Chondrocyte (in vitro differentiated cells): ENCODE measurements around the gene THAP11. TPM values are rescaled to one million over a fixed set of nuclear protein-coding genes. Genes with fewer than 3 reads are reported as not detected.

Experiments
- DNase-seq: peaks from one replicate; pipeline ENCODE4 v3.0.0; 2021; ENCODE audit warnings: mixed read lengths, low spot score
- H3K27ac Mint-ChIP-seq: one replicate; pipeline ENCODE4 v1.8.0; 2021; ENCODE audit warnings: mild to moderate bottlenecking, moderate library complexity, mixed read lengths; ENCODE audit not compliant: unreplicated experiment
- H3K27me3 Mint-ChIP-seq: 2 replicates; pipeline ENCODE4 v1.8.0; 2021; ENCODE audit warnings: low read depth, mixed read lengths
- H3K36me3 Mint-ChIP-seq: 2 replicates; pipeline ENCODE4 v1.8.0; 2021; ENCODE audit warnings: low read depth, mixed read lengths
- H3K4me1 Mint-ChIP-seq: 2 replicates; pipeline ENCODE4 v1.8.0; 2021; ENCODE audit warnings: low read depth, mild to moderate bottlenecking, mixed read lengths
- H3K4me3 Mint-ChIP-seq: one replicate; pipeline ENCODE4 v1.8.0; 2021; ENCODE audit warnings: mild to moderate bottlenecking, moderate library complexity, mixed read lengths; ENCODE audit not compliant: unreplicated experiment
- H3K9me3 Mint-ChIP-seq: 2 replicates; pipeline ENCODE4 v1.8.0; 2021; ENCODE audit warnings: low read depth, mixed read lengths
- CTCF ChIP-seq: fragments of 200-600 bp; sonication (generic); IDR thresholded peaks from 2 replicates; pipeline ENCODE4 v1.5.0; 2021; ENCODE audit warnings: antibody characterized with exemption, mild to moderate bottlenecking, moderate library complexity
- total RNA-seq: library from RNA; stranded (reverse); gene quantifications from 3 replicates; pipeline ENCODE4 v1.2.1, GENCODE V29; 2021

THAP11 gene
- total RNA-seq, 1 donor from 2014 or later: 25.7 TPM

DNA sequence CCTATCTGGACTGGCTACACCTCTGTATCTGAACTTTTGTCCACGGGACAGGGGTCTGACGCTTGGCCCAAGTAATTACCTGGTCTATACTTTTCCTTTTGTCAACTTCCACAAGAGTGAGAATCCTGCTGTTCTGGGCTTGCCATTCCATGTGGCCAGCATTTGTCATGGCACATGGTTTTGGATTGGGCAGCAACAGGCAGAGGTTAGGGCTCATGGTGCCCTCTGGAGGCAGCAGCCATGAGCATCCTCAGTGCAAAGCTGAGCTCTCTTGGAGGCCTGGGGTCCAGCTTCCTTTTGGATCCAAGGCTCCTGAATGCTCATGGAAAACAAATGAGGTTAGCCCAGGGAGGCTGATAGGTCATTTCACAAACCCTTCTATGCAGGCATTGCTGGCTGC, 23.2 kb downstream of the THAP11 start:
- no peak overlapping the region for H3K27ac Mint-ChIP-seq
- H3K9me3 Mint-ChIP-seq: no peaks in the 10 kb centered on the region
- H3K36me3 Mint-ChIP-seq: peaks cover 14% of the 10 kb centered on the region
- peak; percentile 61 for TF ChIP-seq CTCF
- peaks cover 42% of the 10 kb centered on the region for H3K4me1 Mint-ChIP-seq
- H3K4me3 Mint-ChIP-seq: no peak overlapping the region
- no peaks in the 10 kb centered on the region for H3K27me3 Mint-ChIP-seq
- no peak for DNase-seq

- Mint-ChIP-seq H3K4me3 (no peak overlapping the region), H3K27ac (peak overlapping the region; percentile 41), H3K4me1 (peaks cover 18% of the 10 kb centered on the region), H3K9me3 (no peaks in the 10 kb centered on the region), H3K27me3 (no peaks in the 10 kb centered on the region), H3K36me3 (peaks cover 19% of the 10 kb centered on the region)
- no peak for TF ChIP-seq CTCF
- DNase-seq: no peak
Observed at GRCh38 chr16:67868290-67868689, 26.2 kb downstream of the THAP11 start.

- H3K4me3 Mint-ChIP-seq: no peak overlapping the region
Observed at GRCh38 chr16:67869653-67870052, 27.5 kb downstream of the THAP11 start.

GRCh38 chr16:67871256-67871655, 29.1 kb downstream of the THAP11 start:
- no peak overlapping the region for H3K27ac Mint-ChIP-seq

More at GRCh38 chr16:67869653-67870052, 27.5 kb downstream of the THAP11 start:
- H3K27ac Mint-ChIP-seq: peak overlapping the region; percentile 76
- H3K4me1 Mint-ChIP-seq: peaks cover 19% of the 10 kb centered on the region
- TF ChIP-seq CTCF: no peak
- H3K27me3 Mint-ChIP-seq: no peaks in the 10 kb centered on the region
- no peaks in the 10 kb centered on the region for H3K9me3 Mint-ChIP-seq
- peaks cover 19% of the 10 kb centered on the region for H3K36me3 Mint-ChIP-seq
- DNase-seq: no peak

GRCh38 chr16:67872131-67872630, 30.1 kb downstream of the THAP11 start:
- Mint-ChIP-seq H3K36me3 (peaks cover 21% of the 10 kb centered on the region), H3K4me3 (peak overlapping the region; percentile 87), H3K4me1 (peaks cover 27% of the 10 kb centered on the region), H3K27ac (peak overlapping the region; percentile 77), H3K27me3 (no peaks in the 10 kb centered on the region), H3K9me3 (no peaks in the 10 kb centered on the region)
- no peak for DNase-seq
- TF ChIP-seq CTCF: no peak

More at GRCh38 chr16:67871256-67871655, 29.1 kb downstream of the THAP11 start:
- Mint-ChIP-seq H3K9me3 (no peaks in the 10 kb centered on the region), H3K4me3 (no peak overlapping the region), H3K27me3 (no peaks in the 10 kb centered on the region), H3K4me1 (peaks cover 27% of the 10 kb centered on the region), H3K36me3 (peaks cover 16% of the 10 kb centered on the region)
- TF ChIP-seq CTCF: no peak
- no peak for DNase-seq
